GM19193 (cell line): Measurements from ENCODE around the gene IGFBP7.

Source experiments
- POLR2A ChIP-seq: IDR thresholded peaks from 4 replicates; pipeline ENCODE4 v1.6.1; 2011; ENCODE audit not compliant: insufficient read depth, insufficient read length; ENCODE audit errors: extremely low read depth

The IGFBP7 gene

DNA sequence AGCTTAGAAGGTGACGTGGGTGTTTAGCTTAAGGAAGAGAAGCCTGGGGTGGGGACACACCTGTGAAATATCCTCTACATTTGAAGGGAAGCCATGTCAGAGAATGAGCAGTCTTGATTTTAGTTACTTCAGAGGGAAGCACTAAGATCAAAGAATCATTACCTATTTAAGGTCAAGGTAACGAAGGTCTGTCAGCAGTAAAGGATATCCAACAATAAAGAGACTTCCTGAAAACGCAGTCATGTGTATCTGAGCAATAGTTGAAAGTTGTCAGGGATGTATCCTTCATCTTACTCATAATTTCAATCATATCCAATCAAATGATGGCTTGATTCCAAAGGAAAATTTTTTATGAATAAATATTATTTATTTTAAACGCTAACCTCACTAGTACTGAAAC is 33.5 kb downstream of the IGFBP7 start:
- no peak for TF ChIP-seq POLR2A

DNA sequence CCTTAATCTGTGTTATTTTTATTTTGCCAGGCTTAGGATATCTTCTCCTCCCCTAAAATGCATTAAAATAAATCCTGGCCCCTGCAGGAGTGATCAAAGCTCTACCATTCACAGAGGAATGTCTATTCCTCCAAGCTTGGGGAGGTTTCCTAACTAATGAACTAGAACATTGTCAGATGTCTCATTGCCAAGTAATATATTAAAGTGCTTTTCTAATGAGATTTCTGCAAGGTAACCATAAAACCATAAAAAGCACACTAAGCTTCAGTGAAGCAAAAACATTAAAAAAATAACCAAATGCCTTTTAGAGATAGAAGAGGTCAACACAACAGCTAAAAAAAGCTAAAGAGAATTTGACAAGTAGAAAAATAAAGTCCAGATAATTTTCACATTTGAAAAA is 34.8 kb downstream of the IGFBP7 start:
- no peak for TF ChIP-seq POLR2A

DNA sequence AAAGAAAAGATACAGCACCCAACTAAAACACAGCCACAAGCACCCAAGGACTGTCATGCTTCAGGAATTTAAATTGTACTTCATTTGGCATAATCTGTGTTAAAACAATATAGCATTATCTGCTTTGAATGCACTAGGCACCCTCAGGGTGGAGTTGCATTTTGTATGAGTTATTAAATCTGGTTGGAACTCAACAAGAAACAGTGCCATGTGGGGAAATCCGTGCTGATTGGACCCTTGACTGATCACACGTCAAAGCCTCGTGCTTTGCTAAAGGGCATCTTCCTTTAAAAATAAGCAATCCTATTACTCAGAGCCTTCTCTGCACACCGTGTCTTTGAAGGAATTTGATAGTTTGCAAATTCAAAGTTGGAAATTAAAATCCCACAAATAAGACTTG is 35.4 kb downstream of the IGFBP7 start:
- no peak for TF ChIP-seq POLR2A

DNA sequence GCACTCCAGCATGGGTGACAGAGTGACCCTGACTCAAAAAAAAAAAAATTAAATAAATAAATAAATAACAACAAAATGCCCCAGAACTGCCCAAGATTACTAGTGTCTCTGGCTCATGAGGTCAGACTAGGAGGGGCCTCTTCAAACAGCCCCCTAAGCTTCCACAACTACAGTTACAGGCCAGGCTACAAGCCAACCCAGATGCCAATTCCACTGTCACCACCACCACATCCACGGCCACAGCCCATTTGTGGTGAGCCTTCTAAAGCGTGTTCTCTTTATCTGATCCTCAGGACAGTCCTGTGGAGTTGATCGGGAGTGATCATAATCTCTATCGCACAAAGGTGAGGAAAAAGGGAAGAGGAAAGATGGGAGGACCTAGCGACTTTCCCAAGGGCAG is 36.6 kb downstream of the IGFBP7 start:
- no peak for TF ChIP-seq POLR2A

DNA sequence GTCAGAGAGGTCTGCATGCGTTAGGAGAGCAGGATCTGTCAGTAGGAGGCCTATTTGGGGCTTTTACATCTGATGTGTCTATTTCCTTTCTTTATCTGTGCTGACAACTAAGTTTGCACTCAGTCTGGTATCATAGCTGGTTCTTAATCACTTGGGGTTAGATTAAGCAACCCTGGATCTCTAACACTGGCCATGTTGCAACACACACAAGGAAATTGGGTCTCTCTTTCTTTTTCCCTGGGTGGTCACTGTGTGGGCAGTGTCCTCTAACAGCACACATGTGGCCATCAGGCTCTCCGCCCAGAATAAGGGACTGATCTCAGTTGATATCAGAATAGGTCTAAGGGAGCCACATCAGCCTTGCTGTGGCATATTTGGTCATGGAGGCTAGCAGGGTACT is 38.9 kb downstream of the IGFBP7 start:
- TF ChIP-seq POLR2A: no peak

DNA sequence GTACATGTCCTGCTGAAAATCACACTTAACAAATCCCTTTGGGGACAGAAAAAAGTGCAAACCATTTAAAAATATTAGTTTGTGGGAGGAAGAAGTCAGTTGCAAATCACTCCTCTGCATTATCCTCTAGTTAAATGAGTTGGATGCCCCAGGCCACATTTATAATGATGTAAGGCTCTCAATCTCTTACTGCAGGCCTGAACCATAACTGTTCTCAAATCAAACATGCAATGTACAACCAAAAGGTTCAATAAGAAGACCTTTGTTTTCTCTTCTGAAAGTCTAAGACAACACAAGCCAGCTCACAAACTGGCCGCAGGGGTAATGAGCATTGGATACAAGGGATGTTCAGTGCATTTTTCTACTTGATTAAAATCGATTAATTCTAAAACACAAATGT is 39.7 kb downstream of the IGFBP7 start:
- no peak for TF ChIP-seq POLR2A

DNA sequence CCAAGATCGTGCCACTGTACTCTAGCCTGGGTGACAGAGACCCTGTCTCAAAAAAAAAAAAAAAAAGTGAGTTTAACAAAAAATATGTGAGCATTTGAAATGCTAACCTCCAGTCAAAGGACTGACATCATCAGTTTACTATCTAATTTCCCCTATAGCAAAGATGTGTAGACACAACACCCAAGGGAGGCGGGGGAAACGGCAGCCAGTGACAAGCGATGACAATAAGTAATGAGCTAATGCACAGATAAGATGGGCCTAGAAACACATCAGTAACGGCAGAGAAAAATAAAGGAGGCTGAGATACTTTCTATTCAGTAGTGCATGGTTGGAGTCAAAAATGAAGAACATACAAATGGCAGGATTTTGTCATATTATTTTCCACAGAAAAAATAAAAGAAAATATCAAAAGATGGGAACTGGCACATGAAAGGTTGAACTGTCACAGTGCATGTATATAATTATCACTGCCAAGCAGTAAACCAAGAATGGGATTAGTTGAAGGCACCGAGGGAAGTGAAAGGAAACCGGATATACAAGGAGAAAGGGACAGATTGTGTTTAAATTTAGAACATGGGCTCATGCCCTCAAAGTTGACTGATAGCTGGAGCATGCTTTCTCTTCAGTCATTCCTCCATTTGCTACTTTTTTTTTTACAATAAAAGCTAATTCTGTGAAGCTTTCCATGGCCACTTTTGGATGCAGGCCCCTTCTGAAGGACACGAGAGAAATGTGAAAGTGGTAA is 41.8 kb downstream of the IGFBP7 start:
- no peak for TF ChIP-seq POLR2A

DNA sequence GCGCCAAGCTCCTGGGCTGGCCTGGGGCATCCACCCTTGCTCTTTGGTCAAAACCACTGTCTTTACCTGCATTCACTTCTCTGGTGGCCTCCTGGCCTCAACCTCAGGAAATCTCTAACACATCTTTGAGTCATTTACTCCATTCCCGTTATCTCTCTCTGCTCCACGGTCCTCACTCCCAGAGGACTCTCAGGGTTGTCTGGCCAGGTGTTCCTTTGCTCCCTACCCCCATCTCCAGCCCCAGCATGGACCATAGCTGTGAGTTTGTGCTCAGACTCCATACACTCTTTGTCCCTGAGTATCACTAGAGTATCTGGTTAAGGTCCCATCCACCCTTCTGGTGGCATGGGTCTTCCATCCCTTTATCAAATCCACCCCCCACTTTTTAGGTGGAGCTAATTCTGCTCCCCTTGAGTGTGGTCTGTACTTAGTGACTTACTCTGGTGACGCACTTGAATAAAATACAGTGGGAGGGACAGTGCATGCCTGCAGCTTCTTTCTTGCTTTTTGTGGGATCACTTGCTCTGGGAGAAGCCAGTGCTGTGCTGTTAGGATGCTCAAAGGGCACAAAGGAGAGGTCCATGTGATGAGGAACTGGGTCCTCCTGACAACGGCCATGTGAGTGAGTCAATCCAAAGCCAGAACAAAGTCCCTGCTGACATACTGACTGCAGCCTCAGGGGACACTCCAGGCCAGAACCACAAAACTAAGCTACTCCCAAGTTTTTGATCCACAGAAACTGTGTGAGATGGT is 44.3 kb downstream of the IGFBP7 start:
- TF ChIP-seq POLR2A: no peak

DNA sequence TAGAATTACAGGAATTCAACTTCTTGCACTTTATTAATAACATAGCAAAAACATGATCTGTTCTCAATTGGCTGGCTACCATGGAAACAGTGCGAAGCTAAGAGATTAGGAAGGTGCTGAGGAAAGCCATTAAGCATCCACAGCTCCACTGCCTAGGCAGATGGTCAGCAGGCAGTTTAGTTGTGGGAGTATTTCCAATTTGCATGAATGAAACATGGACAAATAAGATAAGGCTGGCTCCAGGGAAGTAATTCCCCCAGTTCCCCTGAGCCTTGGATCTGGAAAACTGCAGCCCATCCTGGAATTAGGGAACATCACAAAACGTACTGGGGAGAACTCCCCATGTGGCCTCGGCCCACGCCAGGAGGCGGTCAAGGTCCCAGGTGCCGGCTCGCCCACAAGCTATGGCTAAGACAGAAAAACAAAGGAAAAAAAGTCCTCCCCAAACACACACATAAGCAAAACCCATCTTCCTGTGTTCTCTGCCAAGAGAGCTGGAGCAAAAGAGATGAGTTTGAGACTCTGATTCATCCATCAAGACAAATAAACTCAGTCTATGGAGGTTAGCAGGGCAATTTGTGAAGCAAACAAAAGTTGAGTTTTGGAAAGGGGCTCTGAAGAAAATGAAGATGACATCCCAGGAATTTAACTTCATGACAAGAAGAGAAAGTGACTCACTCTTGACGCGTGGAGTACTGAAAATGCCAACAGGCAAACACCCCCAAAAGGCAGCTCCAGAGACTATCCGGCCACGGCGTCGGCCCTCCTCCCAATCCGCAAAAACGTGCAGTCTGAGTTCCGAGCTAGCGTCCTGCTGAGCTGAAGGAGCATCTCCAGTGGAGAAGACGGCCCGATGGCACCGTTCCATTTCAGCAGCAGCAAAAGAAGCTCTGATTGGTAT is 45.1 kb downstream of the IGFBP7 start:
- no peak for TF ChIP-seq POLR2A

DNA sequence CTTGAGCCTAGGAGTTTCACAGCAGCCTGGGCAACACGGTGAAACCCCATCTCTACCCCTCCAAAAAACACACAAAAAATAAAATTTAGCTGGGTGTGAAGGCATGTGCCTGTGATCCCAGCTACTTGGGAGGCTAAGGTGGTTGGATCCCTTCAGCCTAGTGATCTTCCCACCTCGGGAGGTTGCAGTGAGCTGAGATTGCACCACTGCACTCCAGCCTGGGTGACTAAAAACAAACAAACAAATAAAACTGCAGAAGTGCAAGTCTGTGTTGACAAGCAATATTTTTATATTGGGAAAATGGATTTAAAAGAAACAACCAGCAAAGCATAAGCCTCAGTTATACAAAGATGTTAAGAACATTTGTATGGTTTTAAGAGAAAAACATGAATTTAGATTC is 46.1 kb downstream of the IGFBP7 start:
- no peak for TF ChIP-seq POLR2A

DNA sequence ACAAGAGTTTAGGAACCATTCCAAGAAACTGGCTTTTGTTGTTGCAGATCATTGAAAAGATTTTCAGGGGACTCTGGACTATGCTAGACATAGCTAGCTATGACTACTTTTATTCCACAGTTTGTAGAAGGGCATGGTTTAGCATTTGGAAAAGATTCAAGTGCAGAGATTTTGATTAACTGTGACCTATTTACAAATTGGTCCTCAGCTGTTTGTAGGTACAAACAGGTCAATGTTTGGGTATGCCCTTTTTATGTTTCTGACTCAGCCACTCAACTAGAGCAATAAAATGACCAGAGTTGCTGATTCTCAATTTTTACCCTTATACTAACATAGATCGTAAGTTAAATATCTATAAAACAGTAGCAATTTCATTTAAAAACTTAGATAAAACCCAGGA is 46.7 kb downstream of the IGFBP7 start:
- no peak for TF ChIP-seq POLR2A

DNA sequence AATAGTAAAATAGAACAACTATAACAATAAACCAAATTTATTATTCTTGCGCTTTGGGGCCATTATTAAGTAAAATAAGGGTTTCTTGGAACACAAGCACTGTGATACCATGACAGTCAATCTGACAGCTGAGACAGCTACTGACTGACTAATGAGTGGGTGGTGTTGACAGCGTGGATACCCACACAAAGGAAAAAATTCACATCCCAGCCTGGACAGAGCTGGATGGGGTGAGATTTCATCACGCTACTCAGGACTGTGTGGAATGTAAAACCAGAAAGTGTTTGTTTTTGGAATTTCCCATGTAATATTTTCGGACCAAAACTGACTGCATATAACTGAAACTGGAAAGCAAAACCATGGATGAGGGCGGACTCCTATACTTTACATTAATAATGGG is 48.8 kb downstream of the IGFBP7 start:
- no peak for TF ChIP-seq POLR2A

DNA sequence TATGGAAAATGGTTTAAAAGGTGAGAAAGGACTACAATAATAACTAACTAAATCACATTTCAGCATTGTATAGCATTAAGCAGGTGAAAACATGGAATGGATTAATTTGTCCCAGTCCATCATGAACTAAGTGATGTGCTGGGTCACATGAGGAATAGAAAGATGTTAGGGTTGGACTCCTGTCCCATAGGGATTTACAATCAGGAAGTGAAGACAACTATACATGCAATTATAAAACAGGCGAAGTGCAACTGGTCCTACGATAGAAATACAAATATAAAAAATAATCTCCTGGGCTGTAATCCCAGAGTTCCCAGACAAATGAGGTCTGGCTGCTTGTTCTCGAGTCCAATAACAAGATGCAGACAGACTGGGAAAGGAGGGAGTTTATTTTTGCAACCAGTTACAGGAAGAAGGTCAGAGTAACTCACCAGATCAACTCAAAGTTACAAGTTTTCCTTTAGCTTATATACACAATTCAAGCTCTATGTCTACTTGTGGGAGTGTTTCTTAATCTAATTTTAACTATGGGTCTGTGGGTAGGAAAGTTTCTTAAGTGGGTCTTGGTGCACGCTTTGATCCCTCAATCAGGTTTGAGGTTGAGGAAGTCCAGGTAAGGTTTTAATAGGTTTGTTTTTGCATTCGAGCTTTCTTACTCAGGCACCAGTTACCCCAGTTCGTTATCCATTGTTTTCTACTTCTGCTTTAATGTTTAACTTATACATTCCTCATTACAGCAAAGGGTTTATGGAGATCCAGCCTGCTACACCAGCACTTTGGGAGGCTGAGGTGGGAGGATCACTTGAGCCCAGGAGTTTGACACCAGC is 50.1 kb downstream of the IGFBP7 start:
- TF ChIP-seq POLR2A: no peak

DNA sequence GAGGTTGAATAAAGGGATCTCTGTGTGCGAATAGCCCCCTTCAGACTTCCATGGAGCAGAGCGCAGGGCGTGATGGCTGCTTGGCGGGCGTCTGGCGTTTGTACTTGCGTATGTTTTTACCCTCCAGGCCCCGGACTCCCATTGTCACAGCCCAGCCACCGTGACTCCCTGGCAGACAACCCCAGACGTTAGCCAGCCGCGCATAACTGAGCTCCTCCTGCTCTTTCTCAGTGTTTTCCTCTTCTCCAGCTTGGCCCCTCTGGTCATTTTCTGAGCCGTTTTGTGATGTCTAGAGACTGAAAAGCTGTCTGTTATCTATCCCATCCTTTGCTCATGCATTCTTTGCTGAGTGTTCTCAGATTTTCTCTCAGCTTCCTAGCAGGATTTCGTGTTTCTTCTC is 54.3 kb downstream of the IGFBP7 start:
- TF ChIP-seq POLR2A: no peak
